ENCODE results near the gene DUSP3. TPM values are rescaled to one million over a fixed set of nuclear protein-coding genes. Genes with fewer than 3 reads are reported as not detected.

The DUSP3 gene
- total and polyA plus RNA-seq, 2 of the 13 experiments (the other 11 are each of a cell fraction or from before 2014, with no cell fraction given), result 60.0 to 71.5 TPM

DNA sequence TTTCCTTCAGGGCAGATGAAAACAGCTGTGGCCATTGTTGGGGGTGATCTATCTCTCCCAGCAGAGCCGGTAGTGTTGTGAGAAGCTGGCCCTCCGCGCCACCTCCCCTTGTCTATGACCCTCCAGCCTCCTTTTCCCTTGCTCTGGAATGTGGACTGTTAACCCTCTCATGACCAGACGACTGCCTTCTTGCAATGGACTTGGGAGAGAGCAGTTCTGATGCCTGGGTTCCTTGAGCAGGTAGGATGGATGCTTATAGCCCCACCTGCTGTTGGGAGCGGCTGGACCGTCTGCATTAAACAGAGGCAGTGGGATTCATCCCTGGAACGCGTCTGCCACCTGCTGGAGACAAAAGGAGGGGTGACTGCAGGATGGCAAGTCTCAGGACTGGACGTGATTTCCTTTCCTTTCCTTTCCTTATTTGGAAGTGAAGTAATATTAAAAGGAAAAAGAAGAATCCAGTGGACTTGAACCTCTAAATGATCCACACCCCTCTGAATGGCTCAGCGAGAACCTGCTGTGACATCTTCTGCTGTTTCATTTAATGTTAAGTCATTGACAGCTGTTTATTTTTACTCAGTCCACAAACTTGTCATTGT lies 18.4 kb downstream of the DUSP3 start (continued):
- TF ChIP-seq ZSCAN31 (CRISPR knock-in tag; IDR thresholded peaks at IDR 0.05; ENCODE audit: low read depth) (no peak), ZBTB38 (CRISPR knock-in tag; IDR thresholded peaks at IDR 0.05) (peak; percentile 41; the same call in 1 of the 2 replicates), ZNF205 (CRISPR knock-in tag; IDR thresholded peaks at IDR 0.05) (peak; percentile 82; the same call in 1 of the 2 replicates), TSC22D2 (CRISPR knock-in tag; IDR thresholded peaks at IDR 0.05; ENCODE audit: borderline replicate concordance) (0 out of 2 replicates have a peak, but pooled peaks have one; percentile 40), MAFG (CRISPR knock-in tag; IDR thresholded peaks at IDR 0.05) (no peak), ERF (CRISPR knock-in tag; IDR thresholded peaks at IDR 0.05) (peak; percentile 92), ZNF558 (CRISPR knock-in tag; IDR thresholded peaks at IDR 0.05; ENCODE audit: borderline replicate concordance) (no peak), SIX1 (CRISPR knock-in tag; IDR thresholded peaks at IDR 0.05; ENCODE audit: borderline replicate concordance) (no peak), FOXA3 (CRISPR knock-in tag; IDR thresholded peaks at IDR 0.05) (peak; percentile 69), ZNF605 (CRISPR knock-in tag; IDR thresholded peaks at IDR 0.05) (peak; percentile 34; the same call in 1 of the 2 replicates), ATAD3A (CRISPR knock-in tag; IDR thresholded peaks at IDR 0.05) (no peak), ZNF24 (IDR thresholded peaks at IDR 0.05) (0 out of 2 replicates have a peak, but pooled peaks have one; percentile 34), ETV5 (CRISPR knock-in tag; IDR thresholded peaks at IDR 0.05; ENCODE audit: borderline replicate concordance) (peak; percentile 54), KAT8 (CRISPR knock-in tag; IDR thresholded peaks at IDR 0.05) (peak; percentile 69), KLF16 (CRISPR knock-in tag; IDR thresholded peaks at IDR 0.05) (peak in 1 of 2 experiments; percentile 87; a peak in 2 of 4 replicates), POGK (CRISPR knock-in tag; conservative IDR thresholded peaks at IDR 0.05) (0 out of 2 replicates have a peak, but pooled peaks have one; percentile 60), BORCS8-MEF2B (CRISPR knock-in tag; IDR thresholded peaks at IDR 0.05) (peak; percentile 87), ZKSCAN8 (CRISPR knock-in tag; IDR thresholded peaks at IDR 0.05; ENCODE audit: borderline replicate concordance) (peak; percentile 76; the same call in 1 of the 2 replicates), PAX8 (CRISPR knock-in tag; IDR thresholded peaks at IDR 0.05; ENCODE audit: borderline replicate concordance) (0 out of 2 replicates have a peak, but pooled peaks have one; percentile 20), NR2F6 (IDR thresholded peaks at IDR 0.05) (no peak), NR2F6 (CRISPR knock-in tag; IDR thresholded peaks at IDR 0.05) (peak; percentile 63; the same call in 1 of the 2 replicates)
- TF ChIP-seq, protein P1, sequence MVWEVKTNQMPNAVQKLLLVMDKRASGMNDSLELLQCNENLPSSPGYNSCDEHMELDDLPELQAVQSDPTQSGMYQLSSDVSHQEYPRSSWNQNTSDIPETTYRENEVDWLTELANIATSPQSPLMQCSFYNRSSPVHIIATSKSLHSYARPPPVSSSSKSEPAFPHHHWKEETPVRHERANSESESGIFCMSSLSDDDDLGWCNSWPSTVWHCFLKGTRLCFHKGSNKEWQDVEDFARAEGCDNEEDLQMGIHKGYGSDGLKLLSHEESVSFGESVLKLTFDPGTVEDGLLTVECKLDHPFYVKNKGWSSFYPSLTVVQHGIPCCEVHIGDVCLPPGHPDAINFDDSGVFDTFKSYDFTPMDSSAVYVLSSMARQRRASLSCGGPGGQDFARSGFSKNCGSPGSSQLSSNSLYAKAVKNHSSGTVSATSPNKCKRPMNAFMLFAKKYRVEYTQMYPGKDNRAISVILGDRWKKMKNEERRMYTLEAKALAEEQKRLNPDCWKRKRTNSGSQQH (CRISPR knock-in tag; IDR thresholded peaks at IDR 0.05; ENCODE audit: low read depth), result 0 out of 2 replicates have a peak, but pooled peaks have one; percentile 56
- TF ChIP-seq, protein P2, sequence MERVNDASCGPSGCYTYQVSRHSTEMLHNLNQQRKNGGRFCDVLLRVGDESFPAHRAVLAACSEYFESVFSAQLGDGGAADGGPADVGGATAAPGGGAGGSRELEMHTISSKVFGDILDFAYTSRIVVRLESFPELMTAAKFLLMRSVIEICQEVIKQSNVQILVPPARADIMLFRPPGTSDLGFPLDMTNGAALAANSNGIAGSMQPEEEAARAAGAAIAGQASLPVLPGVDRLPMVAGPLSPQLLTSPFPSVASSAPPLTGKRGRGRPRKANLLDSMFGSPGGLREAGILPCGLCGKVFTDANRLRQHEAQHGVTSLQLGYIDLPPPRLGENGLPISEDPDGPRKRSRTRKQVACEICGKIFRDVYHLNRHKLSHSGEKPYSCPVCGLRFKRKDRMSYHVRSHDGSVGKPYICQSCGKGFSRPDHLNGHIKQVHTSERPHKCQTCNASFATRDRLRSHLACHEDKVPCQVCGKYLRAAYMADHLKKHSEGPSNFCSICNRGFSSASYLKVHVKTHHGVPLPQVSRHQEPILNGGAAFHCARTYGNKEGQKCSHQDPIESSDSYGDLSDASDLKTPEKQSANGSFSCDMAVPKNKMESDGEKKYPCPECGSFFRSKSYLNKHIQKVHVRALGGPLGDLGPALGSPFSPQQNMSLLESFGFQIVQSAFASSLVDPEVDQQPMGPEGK (CRISPR knock-in tag; IDR thresholded peaks at IDR 0.05), result peak; percentile 57; the same call in 1 of the 2 replicates
- TF ChIP-seq, protein P3, sequence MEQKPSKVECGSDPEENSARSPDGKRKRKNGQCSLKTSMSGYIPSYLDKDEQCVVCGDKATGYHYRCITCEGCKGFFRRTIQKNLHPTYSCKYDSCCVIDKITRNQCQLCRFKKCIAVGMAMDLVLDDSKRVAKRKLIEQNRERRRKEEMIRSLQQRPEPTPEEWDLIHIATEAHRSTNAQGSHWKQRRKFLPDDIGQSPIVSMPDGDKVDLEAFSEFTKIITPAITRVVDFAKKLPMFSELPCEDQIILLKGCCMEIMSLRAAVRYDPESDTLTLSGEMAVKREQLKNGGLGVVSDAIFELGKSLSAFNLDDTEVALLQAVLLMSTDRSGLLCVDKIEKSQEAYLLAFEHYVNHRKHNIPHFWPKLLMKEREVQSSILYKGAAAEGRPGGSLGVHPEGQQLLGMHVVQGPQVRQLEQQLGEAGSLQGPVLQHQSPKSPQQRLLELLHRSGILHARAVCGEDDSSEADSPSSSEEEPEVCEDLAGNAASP (CRISPR knock-in tag; IDR thresholded peaks at IDR 0.05; ENCODE audit: borderline replicate concordance), result peak; percentile 64
- TF ChIP-seq, protein P4, sequence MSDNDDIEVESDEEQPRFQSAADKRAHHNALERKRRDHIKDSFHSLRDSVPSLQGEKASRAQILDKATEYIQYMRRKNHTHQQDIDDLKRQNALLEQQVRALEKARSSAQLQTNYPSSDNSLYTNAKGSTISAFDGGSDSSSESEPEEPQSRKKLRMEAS (IDR thresholded peaks at IDR 0.05), result peak; percentile 45; the same call in 1 of the 2 replicates
